GM23338 (cell line): ENCODE data around the gene DAGLA. TPM values are rescaled to one million over a fixed set of nuclear protein-coding genes. Genes with fewer than 3 reads are reported as not detected.

Experiments
- ATAC-seq: fragments of 200-7000 bp; cut with Tn5 transposase; 3 replicates; pipeline ENCODE4 v1.9.1; 2020
- DNase-seq: peaks from one replicate; pipeline ENCODE4 v3.0.0-alpha.2; 2015; ENCODE audit warnings: low spot score
- H2AFZ ChIP-seq: fragments of 200-600 bp; sonication (generic); 2 replicates; pipeline ENCODE4 v1.8.0; 2016; ENCODE audit warnings: antibody characterized with exemption, mild to moderate bottlenecking, moderate library complexity
- H3F3A ChIP-seq: fragments of 200-600 bp; sonication (generic); replicated peaks from 2 replicates; pipeline ENCODE4 v1.8.0; 2017; ENCODE audit warnings: antibody characterized with exemption, mixed run types, low read depth
- H3K27ac ChIP-seq: fragments of 200-600 bp; sonication (generic); 2 replicates; pipeline ENCODE4 v1.6.1; 2016; ENCODE audit warnings: low read depth
- H3K27me3 ChIP-seq: fragments of 200-600 bp; sonication (generic); 2 replicates; pipeline ENCODE4 v1.8.0; 2016; ENCODE audit warnings: mild to moderate bottlenecking, mixed run types, moderate library complexity; ENCODE audit not compliant: insufficient read depth
- H3K36me3 ChIP-seq: fragments of 200-600 bp; sonication (generic); 2 replicates; pipeline ENCODE4 v1.8.0; 2016; ENCODE audit warnings: mild to moderate bottlenecking; ENCODE audit not compliant: insufficient read depth
- H3K4me1 ChIP-seq: fragments of 200-600 bp; sonication (generic); 2 replicates; pipeline ENCODE4 v1.8.0; 2016; ENCODE audit warnings: mild to moderate bottlenecking, moderate library complexity; ENCODE audit not compliant: insufficient read depth
- H3K4me2 ChIP-seq: fragments of 200-600 bp; sonication (generic); 2 replicates; pipeline ENCODE4 v1.7.1; 2017; ENCODE audit warnings: mixed run types
- H3K4me3 ChIP-seq: fragments of 200-600 bp; sonication (generic); 2 replicates; pipeline ENCODE4 v1.6.1; 2016; ENCODE audit warnings: mixed run types
- H3K79me2 ChIP-seq: fragments of 200-600 bp; sonication (generic); replicated peaks from 2 replicates; pipeline ENCODE4 v1.8.0; 2017; ENCODE audit warnings: mild to moderate bottlenecking; ENCODE audit not compliant: insufficient read depth
- H3K9me2 ChIP-seq: fragments of 200-600 bp; sonication (generic); 2 replicates; pipeline ENCODE4 v1.8.0; 2017; ENCODE audit not compliant: insufficient read depth
- H4K20me1 ChIP-seq: fragments of 200-600 bp; sonication (generic); replicated peaks from 2 replicates; pipeline ENCODE4 v1.8.0; 2017; ENCODE audit warnings: mild to moderate bottlenecking; ENCODE audit not compliant: insufficient read depth
- H3K27ac Mint-ChIP-seq: 2 replicates; pipeline ENCODE4 v1.8.0; 2020; ENCODE audit warnings: inconsistent platforms, mild to moderate bottlenecking, moderate library complexity, mixed read lengths
- H3K27me3 Mint-ChIP-seq: 3 replicates; pipeline ENCODE4 v1.8.0; 2022; ENCODE audit warnings: low read depth, mild to moderate bottlenecking, moderate library complexity, mixed read lengths, inconsistent platforms; ENCODE audit not compliant: insufficient read depth, poor library complexity
- H3K36me3 Mint-ChIP-seq: 3 replicates; pipeline ENCODE4 v1.8.0; 2021; ENCODE audit warnings: low read depth, mild to moderate bottlenecking, inconsistent platforms, moderate library complexity, mixed read lengths
- H3K4me1 Mint-ChIP-seq: 3 replicates; pipeline ENCODE4 v1.8.0; 2020; ENCODE audit warnings: mild to moderate bottlenecking, inconsistent platforms, mixed read lengths
- H3K4me3 Mint-ChIP-seq: 3 replicates; pipeline ENCODE4 v1.8.0; 2021; ENCODE audit warnings: moderate library complexity, mild to moderate bottlenecking, inconsistent platforms, mixed read lengths
- H3K9me3 Mint-ChIP-seq: 3 replicates; pipeline ENCODE4 v1.8.0; 2020; ENCODE audit warnings: moderate library complexity, mild to moderate bottlenecking, inconsistent platforms, mixed read lengths
- CREB1 ChIP-seq: fragments of 250-450 bp; sonication (Bioruptor Pico); IDR thresholded peaks from 2 replicates; pipeline ENCODE4 v1.5.0; 2020; ENCODE audit warnings: low read depth, mild to moderate bottlenecking, moderate library complexity
- EZH2 ChIP-seq: fragments of 200-600 bp; sonication (generic); IDR thresholded peaks from one replicate; pipeline ENCODE4 v1.8.0; 2017; ENCODE audit warnings: antibody characterized with exemption, mild to moderate bottlenecking, low read depth; ENCODE audit not compliant: unreplicated experiment
- EZH2phosphoT487 ChIP-seq: fragments of 200-600 bp; sonication (generic); IDR thresholded peaks from one replicate; pipeline ENCODE4 v1.8.1; 2018; ENCODE audit warnings: antibody characterized with exemption; ENCODE audit not compliant: unreplicated experiment
- JUNB ChIP-seq: IDR thresholded peaks from one replicate; pipeline ENCODE4 v1.6.1; 2016; ENCODE audit warnings: antibody characterized with exemption; ENCODE audit not compliant: unreplicated experiment
- NANOG ChIP-seq: IDR thresholded peaks from 2 replicates; pipeline ENCODE4 v1.6.1; 2016; ENCODE audit warnings: antibody characterized with exemption, borderline replicate concordance
- POLR2AphosphoS5 ChIP-seq: IDR thresholded peaks from 2 replicates; pipeline ENCODE4 v1.6.1; 2016; ENCODE audit warnings: antibody characterized with exemption, low read depth
- STAT1 ChIP-seq: IDR thresholded peaks from one replicate; pipeline ENCODE4 v1.6.1; 2016; ENCODE audit warnings: antibody characterized with exemption; ENCODE audit not compliant: unreplicated experiment
- ZNF114 ChIP-seq: fragments of 250-450 bp; sonication (Bioruptor Pico); IDR thresholded peaks from 2 replicates; pipeline ENCODE4 v1.5.0; 2020; ENCODE audit warnings: mild to moderate bottlenecking, moderate library complexity
- ZNF331 ChIP-seq: fragments of 250-450 bp; sonication (Bioruptor Pico); IDR thresholded peaks from 2 replicates; pipeline ENCODE4 v1.5.0; 2020; ENCODE audit warnings: low read depth, mild to moderate bottlenecking, moderate library complexity
- polyA plus RNA-seq: library from polyadenylated mRNA; unstranded; fragments of >200 nt; fragmentation: Nextera tagmentation; extraction: Ambion mirVana; gene quantifications from 2 replicates; pipeline ENCODE4 v1.2.1, GENCODE V29; 2016
- total RNA-seq: library from RNA; depleted of rRNA; stranded (reverse); fragments of >200 nt; shearing (Covaris generic); gene quantifications from 2 replicates; pipeline ENCODE4 v1.2.3, GENCODE V29; 2014
- TF ChIP-seq, protein P1 (sequence below): fragments of 250-450 bp; sonication (Bioruptor Pico); IDR thresholded peaks from 2 replicates; pipeline ENCODE4 v1.5.0; 2020; ENCODE audit warnings: mild to moderate bottlenecking, moderate library complexity
- TF ChIP-seq, protein P2 (sequence below): IDR thresholded peaks from 2 replicates; pipeline ENCODE4 v1.6.1; 2016; ENCODE audit warnings: antibody characterized with exemption
- TF ChIP-seq, protein P3 (sequence below): IDR thresholded peaks from one replicate; pipeline ENCODE4 v1.6.1; 2018; ENCODE audit warnings: antibody characterized with exemption; ENCODE audit not compliant: unreplicated experiment

Gene DAGLA
- total and polyA plus RNA-seq, 2 experiments from 2014 or later: 0.55 to 2.5 TPM

DNA sequence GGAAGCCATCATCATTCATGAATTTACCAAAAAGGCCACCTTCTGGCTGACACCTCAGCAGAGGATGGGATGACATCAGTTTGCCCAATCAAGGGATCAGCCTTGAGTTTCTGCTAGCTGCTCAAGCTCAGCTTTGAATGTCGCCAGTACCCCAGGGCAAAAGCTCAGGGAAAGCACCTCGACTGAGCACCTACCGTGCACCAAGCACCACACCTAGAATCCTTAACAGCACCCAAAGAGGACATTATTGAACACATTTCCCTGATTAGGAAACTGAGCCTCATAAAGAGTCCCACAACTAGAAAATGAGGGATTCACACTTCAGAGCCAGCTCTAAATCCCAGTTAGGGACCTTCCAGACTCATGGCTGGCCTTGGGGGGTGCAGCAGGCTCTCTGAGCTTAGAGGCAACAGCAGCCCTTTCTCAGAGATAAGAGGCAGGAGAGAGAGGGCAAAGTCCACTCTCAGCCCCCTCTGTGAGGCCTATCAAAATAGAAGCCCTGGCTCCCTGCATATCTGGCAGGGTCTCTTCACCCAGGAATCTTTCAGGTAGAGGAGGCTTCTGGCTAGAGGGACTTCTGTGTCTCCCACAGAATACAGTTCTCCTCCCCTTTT is 13.4 kb upstream of the DAGLA start (continued):
- TF ChIP-seq, protein P1, sequence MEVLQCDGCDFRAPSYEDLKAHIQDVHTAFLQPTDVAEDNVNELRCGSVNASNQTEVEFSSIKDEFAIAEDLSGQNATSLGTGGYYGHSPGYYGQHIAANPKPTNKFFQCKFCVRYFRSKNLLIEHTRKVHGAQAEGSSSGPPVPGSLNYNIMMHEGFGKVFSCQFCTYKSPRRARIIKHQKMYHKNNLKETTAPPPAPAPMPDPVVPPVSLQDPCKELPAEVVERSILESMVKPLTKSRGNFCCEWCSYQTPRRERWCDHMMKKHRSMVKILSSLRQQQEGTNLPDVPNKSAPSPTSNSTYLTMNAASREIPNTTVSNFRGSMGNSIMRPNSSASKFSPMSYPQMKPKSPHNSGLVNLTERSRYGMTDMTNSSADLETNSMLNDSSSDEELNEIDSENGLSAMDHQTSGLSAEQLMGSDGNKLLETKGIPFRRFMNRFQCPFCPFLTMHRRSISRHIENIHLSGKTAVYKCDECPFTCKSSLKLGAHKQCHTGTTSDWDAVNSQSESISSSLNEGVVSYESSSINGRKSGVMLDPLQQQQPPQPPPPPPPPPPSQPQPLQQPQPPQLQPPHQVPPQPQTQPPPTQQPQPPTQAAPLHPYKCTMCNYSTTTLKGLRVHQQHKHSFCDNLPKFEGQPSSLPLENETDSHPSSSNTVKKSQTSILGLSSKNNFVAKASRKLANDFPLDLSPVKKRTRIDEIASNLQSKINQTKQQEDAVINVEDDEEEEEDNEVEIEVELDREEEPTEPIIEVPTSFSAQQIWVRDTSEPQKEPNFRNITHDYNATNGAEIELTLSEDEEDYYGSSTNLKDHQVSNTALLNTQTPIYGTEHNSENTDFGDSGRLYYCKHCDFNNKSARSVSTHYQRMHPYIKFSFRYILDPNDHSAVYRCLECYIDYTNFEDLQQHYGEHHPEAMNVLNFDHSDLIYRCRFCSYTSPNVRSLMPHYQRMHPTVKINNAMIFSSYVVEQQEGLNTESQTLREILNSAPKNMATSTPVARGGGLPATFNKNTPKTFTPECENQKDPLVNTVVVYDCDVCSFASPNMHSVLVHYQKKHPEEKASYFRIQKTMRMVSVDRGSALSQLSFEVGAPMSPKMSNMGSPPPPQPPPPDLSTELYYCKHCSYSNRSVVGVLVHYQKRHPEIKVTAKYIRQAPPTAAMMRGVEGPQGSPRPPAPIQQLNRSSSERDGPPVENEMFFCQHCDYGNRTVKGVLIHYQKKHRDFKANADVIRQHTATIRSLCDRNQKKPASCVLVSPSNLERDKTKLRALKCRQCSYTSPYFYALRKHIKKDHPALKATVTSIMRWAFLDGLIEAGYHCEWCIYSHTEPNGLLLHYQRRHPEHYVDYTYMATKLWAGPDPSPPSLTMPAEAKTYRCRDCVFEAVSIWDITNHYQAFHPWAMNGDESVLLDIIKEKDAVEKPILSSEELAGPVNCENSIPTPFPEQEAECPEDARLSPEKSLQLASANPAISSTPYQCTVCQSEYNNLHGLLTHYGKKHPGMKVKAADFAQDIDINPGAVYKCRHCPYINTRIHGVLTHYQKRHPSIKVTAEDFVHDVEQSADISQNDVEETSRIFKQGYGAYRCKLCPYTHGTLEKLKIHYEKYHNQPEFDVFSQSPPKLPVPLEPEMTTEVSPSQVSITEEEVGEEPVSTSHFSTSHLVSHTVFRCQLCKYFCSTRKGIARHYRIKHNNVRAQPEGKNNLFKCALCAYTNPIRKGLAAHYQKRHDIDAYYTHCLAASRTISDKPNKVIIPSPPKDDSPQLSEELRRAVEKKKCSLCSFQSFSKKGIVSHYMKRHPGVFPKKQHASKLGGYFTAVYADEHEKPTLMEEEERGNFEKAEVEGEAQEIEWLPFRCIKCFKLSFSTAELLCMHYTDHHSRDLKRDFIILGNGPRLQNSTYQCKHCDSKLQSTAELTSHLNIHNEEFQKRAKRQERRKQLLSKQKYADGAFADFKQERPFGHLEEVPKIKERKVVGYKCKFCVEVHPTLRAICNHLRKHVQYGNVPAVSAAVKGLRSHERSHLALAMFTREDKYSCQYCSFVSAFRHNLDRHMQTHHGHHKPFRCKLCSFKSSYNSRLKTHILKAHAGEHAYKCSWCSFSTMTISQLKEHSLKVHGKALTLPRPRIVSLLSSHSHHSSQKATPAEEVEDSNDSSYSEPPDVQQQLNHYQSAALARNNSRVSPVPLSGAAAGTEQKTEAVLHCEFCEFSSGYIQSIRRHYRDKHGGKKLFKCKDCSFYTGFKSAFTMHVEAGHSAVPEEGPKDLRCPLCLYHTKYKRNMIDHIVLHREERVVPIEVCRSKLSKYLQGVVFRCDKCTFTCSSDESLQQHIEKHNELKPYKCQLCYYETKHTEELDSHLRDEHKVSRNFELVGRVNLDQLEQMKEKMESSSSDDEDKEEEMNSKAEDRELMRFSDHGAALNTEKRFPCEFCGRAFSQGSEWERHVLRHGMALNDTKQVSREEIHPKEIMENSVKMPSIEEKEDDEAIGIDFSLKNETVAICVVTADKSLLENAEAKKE (CRISPR knock-in tag): no peak
- TF ChIP-seq POLR2AphosphoS5 (no peak), EZH2 (no peak), EZH2phosphoT487 (no peak), JUNB (no peak), CREB1 (CRISPR knock-in tag) (no peak)

DNA sequence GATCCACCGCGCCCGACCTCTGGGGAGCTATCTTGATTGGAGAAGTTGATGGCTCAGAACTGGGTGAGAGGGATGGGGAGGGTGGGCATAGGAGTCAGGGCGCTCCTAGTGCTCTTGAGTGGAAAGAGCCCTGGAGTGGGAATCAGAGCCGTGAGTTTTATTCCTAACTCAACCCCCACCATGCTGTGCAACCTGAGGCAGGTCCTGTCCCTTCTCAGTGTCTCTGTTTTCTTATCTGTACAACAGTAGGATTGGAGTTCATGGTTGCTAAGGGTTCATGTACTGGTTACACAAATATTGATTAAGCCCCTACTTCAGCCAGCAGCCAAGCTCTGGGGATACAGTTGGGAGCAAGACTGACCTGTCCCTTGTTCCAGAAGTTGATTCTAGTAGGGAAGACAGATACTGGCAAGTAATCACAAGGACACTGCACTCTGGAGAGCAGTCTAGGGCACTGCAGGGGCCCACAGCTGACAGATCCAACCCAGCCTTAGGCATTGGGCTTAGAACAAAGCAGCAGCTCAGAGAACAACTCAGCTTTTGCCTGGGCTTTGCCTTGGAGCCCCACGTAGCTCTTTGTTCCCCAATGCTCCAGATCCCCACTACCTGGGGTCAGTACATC is 12.4 kb upstream of the DAGLA start:
- Histone ChIP-seq H3K4me3 (no peak overlapping the region), H3K27me3 (no peaks in the 10 kb centered on the region), H3K4me1 (no peaks in the 10 kb centered on the region), H3K27ac (no peak overlapping the region), H4K20me1 (no peaks in the 10 kb centered on the region), H2AFZ (no peak overlapping the region), H3K9me2 (no peaks in the 10 kb centered on the region), H3K36me3 (no peaks in the 10 kb centered on the region), H3K4me2 (no peak overlapping the region), H3F3A (no peaks in the 10 kb centered on the region), H3K79me2 (no peaks in the 10 kb centered on the region)
- Mint-ChIP-seq H3K27me3 (peaks cover 16% of the 10 kb centered on the region), H3K36me3 (no peaks in the 10 kb centered on the region), H3K9me3 (no peaks in the 10 kb centered on the region), H3K4me1 (peaks cover 6% of the 10 kb centered on the region; the same call in 2 of the 3 replicates), H3K27ac (no peak overlapping the region), H3K4me3 (no peak overlapping the region)
- DNase-seq (no peak), ATAC-seq (peak; percentile 76)
- TF ChIP-seq JUNB: no peak
- TF ChIP-seq ZNF114 (CRISPR knock-in tag): no peak
- no peak for TF ChIP-seq EZH2
- TF ChIP-seq STAT1: no peak
- TF ChIP-seq POLR2AphosphoS5: no peak
- TF ChIP-seq NANOG: no peak
- TF ChIP-seq ZNF331 (CRISPR knock-in tag): no peak
- TF ChIP-seq CREB1 (CRISPR knock-in tag): no peak
- TF ChIP-seq, protein P2, sequence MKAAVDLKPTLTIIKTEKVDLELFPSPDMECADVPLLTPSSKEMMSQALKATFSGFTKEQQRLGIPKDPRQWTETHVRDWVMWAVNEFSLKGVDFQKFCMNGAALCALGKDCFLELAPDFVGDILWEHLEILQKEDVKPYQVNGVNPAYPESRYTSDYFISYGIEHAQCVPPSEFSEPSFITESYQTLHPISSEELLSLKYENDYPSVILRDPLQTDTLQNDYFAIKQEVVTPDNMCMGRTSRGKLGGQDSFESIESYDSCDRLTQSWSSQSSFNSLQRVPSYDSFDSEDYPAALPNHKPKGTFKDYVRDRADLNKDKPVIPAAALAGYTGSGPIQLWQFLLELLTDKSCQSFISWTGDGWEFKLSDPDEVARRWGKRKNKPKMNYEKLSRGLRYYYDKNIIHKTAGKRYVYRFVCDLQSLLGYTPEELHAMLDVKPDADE: no peak
- TF ChIP-seq EZH2phosphoT487: no peak
- TF ChIP-seq, protein P3, sequence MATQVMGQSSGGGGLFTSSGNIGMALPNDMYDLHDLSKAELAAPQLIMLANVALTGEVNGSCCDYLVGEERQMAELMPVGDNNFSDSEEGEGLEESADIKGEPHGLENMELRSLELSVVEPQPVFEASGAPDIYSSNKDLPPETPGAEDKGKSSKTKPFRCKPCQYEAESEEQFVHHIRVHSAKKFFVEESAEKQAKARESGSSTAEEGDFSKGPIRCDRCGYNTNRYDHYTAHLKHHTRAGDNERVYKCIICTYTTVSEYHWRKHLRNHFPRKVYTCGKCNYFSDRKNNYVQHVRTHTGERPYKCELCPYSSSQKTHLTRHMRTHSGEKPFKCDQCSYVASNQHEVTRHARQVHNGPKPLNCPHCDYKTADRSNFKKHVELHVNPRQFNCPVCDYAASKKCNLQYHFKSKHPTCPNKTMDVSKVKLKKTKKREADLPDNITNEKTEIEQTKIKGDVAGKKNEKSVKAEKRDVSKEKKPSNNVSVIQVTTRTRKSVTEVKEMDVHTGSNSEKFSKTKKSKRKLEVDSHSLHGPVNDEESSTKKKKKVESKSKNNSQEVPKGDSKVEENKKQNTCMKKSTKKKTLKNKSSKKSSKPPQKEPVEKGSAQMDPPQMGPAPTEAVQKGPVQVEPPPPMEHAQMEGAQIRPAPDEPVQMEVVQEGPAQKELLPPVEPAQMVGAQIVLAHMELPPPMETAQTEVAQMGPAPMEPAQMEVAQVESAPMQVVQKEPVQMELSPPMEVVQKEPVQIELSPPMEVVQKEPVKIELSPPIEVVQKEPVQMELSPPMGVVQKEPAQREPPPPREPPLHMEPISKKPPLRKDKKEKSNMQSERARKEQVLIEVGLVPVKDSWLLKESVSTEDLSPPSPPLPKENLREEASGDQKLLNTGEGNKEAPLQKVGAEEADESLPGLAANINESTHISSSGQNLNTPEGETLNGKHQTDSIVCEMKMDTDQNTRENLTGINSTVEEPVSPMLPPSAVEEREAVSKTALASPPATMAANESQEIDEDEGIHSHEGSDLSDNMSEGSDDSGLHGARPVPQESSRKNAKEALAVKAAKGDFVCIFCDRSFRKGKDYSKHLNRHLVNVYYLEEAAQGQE: no peak
